HG03378 (cell line): ENCODE measurements around the gene IL31.
"Not testable (repeated sequence)": the region's sequence is repeated elsewhere in the genome, so short reads cannot be mapped to it uniquely, and the experiment has no call there.

Experiments used
- ATAC-seq: cut with Tn5 transposase; IDR thresholded peaks from one replicate; pipeline ENCODE4 v1.9.1; 2021; ENCODE audit warnings: mild to moderate bottlenecking, moderate library complexity; ENCODE audit not compliant: unreplicated experiment

Gene IL31

GRCh38 chr12:122194804-122195203 lies 20.8 kb upstream of the IL31 start:
- ATAC-seq: no peak

GRCh38 chr12:122192441-122192840 lies 18.4 kb upstream of the IL31 start:
- ATAC-seq: no peak

- no peak for ATAC-seq
These were observed 17.0 kb upstream of the IL31 start for GRCh38 chr12:122190842-122191668.

- ATAC-seq: no peak
These were observed 15.8 kb upstream of the IL31 start for GRCh38 chr12:122189626-122190475.

GRCh38 chr12:122187466-122187865 lies 13.4 kb upstream of the IL31 start:
- no peak for ATAC-seq

GRCh38 chr12:122185494-122186082 lies 11.6 kb upstream of the IL31 start:
- no peak for ATAC-seq

- ATAC-seq: no peak
These were observed 11.1 kb upstream of the IL31 start for GRCh38 chr12:122185079-122185478.

- ATAC-seq: no peak
These were observed 10.5 kb upstream of the IL31 start for GRCh38 chr12:122184517-122184916.

GRCh38 chr12:122183588-122183940 lies 9.5 kb upstream of the IL31 start:
- ATAC-seq: no peak

- ATAC-seq: no peak
These were observed 9.0 kb upstream of the IL31 start, which contains the start of gene LRRC43 for GRCh38 chr12:122182887-122183587. LRRC43 (plus strand) TSS chr12:122183123; CDS start chr12:122183145, 22 bp downstream.

- not testable (repeated sequence) for ATAC-seq
These were observed 2.5 kb upstream of the IL31 start for GRCh38 chr12:122176473-122176872.

- ATAC-seq: no peak
These were observed 1.6 kb downstream of the IL31 start for GRCh38 chr12:122172262-122172939.

- ATAC-seq: no peak
These were observed 2.6 kb downstream of the IL31 start for GRCh38 chr12:122171399-122171798.

GRCh38 chr12:122168492-122168891 lies 5.5 kb downstream of the IL31 start:
- no peak for ATAC-seq

- ATAC-seq: no peak
These were observed 6.6 kb downstream of the IL31 start for GRCh38 chr12:122167356-122167925.

GRCh38 chr12:122166422-122167349 lies 7.3 kb downstream of the IL31 start:
- ATAC-seq: no peak

GRCh38 chr12:122162976-122163375 lies 11.0 kb downstream of the IL31 start:
- no peak for ATAC-seq

- no peak for ATAC-seq
These were observed 12.3 kb downstream of the IL31 start for GRCh38 chr12:122161682-122162081.

- no peak for ATAC-seq
These were observed 13.3 kb downstream of the IL31 start for GRCh38 chr12:122160761-122161160.
